A673 (cell line): ENCODE data around the gene MIER2.

Experiments
- CTCF ChIP-seq: fragments of 300-800, 200-600 bp; sonication (generic); conservative IDR thresholded peaks from 2 replicates; pipeline ENCODE4 v1.5.1; 2017; ENCODE audit warnings: low read depth, mild to moderate bottlenecking, antibody characterized with exemption, low read length, moderate library complexity, mixed read lengths
- EZH2 ChIP-seq: fragments of 200-600 bp; sonication (generic); IDR thresholded peaks from 2 replicates; pipeline ENCODE4 v1.6.1; 2017; ENCODE audit warnings: borderline replicate concordance, low read depth, mild to moderate bottlenecking, mixed read lengths, antibody characterized with exemption, low read length; ENCODE audit not compliant: poor library complexity, severe bottlenecking

DNA sequence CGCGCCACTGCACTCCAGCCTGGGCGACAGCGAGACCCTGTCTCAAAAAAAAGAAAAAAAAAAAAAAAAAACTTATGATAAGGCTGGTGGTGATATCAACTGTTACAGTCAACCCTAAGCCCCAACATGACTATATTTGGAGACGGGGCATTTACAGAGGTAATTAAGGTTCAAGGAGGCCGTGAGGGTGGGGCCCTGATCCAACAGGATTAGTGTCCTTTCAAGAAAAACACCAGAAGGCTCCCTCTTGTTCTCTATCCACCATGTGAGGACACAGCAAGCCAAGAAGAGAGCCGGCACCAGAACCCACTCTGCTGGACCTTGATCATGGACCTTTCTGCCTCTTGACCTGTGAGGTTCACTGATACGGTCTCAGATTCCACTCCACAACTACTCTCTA lies 14.1 kb downstream of the MIER2 start:
- TF ChIP-seq CTCF: no peak
- no peak for TF ChIP-seq EZH2
